Effector memory CD4-positive, alpha-beta T cell (primary cell): ENCODE measurements around the gene INSIG1.

Experiments used
- DNase-seq, 3 donors: peaks; one replicate each; pipeline ENCODE4 v3.0.0-alpha.2; 2020
- H3K27ac ChIP-seq: 2 replicates; pipeline ENCODE4 v1.7.0; 2013; ENCODE audit warnings: mild to moderate bottlenecking, low read length, moderate library complexity; ENCODE audit not compliant: insufficient read depth, poor library complexity, severe bottlenecking
- H3K27me3 ChIP-seq: replicated peaks from 2 replicates; pipeline ENCODE4 v1.7.0; 2013; ENCODE audit warnings: mild to moderate bottlenecking, low read length; ENCODE audit not compliant: insufficient read depth, control insufficient read depth, poor library complexity, severe bottlenecking
- H3K36me3 ChIP-seq: 2 replicates; pipeline ENCODE4 v1.7.0; 2013; ENCODE audit warnings: mild to moderate bottlenecking, low read length, moderate library complexity; ENCODE audit not compliant: control insufficient read depth, insufficient read depth
- H3K4me1 ChIP-seq: 2 replicates; pipeline ENCODE4 v1.7.0; 2013; ENCODE audit warnings: low read length, mild to moderate bottlenecking; ENCODE audit not compliant: control insufficient read depth, insufficient read depth, poor library complexity, severe bottlenecking
- H3K4me3 ChIP-seq: 2 replicates; pipeline ENCODE4 v1.7.0; 2013; ENCODE audit warnings: low read length, low read depth, mild to moderate bottlenecking; ENCODE audit not compliant: insufficient read depth, poor library complexity, severe bottlenecking
- H3K9me3 ChIP-seq: 2 replicates; pipeline ENCODE4 v1.7.0; 2013; ENCODE audit warnings: mild to moderate bottlenecking, low read length, moderate library complexity; ENCODE audit not compliant: control insufficient read depth

Gene INSIG1

DNA sequence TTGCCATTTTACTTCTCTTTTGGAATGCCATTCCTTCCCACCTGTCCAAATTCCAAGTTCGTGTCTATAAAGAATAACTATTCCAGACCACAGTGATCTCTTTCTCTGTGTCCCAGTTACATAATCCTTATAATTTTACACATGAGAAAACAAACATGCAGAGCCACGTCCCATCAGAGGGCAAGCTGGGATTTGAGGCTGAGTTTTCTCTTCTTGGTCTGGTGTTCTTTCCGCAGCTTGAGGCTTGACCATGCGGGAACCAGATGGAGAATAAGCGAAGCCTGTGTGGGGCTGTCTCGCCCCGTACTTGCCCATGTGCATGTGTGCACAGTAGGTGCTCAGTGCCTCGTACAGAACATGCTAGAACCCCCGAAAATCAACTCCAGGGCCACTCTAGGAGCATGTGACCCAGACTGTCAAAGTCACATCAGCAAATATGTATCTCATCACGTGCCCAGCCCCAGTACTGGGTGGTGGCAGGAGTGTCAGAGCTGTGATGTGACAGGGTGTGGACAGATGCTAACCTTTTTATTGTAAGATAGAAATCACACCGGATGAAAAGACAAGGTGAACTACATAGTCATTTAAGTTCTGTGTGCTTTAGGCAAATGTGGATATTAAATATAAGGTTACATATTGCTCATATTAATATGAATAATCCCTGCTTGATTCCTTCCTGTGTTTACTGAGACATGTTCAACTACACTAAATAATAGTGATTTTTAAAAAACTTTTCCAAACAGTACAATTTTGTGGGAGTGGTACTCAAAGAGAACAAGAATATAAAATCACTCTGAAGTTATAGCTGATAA lies 3.2 kb downstream of the INSIG1 start:
- no peaks in the 10 kb centered on the region for H3K27me3 ChIP-seq
- no peaks in the 10 kb centered on the region for H3K9me3 ChIP-seq
- H3K4me1 ChIP-seq = peaks cover 31% of the 10 kb centered on the region
- peaks cover 23% of the 10 kb centered on the region for H3K36me3 ChIP-seq
- peak overlapping the region; percentile 89 for H3K27ac ChIP-seq
- no peak for DNase-seq
- no peak overlapping the region for H3K4me3 ChIP-seq

DNA sequence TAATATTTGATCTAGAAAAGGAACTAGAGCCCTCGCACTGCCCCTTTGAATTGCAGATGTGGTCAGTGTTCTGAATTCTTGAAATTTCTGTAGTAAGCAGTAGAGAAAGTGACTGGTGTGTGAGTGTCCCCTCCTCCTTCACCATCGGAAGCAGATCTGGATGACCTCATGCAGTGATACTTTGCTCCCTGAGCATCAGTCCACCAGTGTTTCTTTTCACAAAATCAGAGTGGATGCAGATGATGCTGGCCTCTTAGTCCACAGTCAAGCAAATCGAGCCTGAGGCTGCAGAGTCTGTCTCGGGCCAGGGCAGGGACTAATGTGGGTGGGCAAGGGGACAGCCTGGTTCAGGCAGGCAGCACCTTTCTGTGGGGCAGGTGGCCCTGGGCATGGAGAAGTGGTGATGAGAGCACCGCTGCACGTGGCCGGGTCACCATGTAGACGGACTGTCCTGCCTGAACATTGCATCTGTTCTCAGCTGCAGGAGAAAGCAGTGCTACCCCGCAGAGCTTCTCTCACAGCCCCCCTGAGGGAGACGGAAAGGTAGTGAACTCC lies 5.4 kb downstream of the INSIG1 start:
- Histone ChIP-seq H3K27me3 (no peaks in the 10 kb centered on the region), H3K9me3 (no peaks in the 10 kb centered on the region), H3K4me1 (peaks cover 18% of the 10 kb centered on the region), H3K4me3 (no peak overlapping the region), H3K27ac (no peak overlapping the region), H3K36me3 (peaks cover 32% of the 10 kb centered on the region)
- DNase-seq = no peak

DNA sequence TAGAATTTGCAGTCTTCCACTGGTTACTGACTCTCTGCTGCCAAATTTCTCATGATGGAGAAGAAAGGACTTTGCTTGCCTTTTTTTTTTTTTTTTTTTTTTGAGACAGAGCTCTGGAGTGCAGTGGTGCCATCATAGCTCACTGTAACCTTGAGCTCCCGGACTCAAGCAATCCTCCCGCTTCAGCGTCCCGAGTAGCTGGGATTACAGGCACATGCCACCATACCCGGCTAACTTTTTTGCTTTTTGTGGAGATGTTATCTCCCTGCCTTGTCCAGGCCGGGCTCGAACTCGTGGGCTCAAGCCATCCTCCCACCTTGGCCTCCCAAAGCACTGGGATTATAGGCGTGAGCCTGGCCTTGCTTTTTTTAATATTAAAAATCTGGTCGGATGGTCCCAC lies 6.2 kb downstream of the INSIG1 start:
- peaks cover 39% of the 10 kb centered on the region for H3K36me3 ChIP-seq
- H3K9me3 ChIP-seq = no peaks in the 10 kb centered on the region
- H3K27ac ChIP-seq = no peak overlapping the region
- peaks cover 13% of the 10 kb centered on the region for H3K4me1 ChIP-seq
- DNase-seq = no peak
- no peaks in the 10 kb centered on the region for H3K27me3 ChIP-seq
- H3K4me3 ChIP-seq = no peak overlapping the region

DNA sequence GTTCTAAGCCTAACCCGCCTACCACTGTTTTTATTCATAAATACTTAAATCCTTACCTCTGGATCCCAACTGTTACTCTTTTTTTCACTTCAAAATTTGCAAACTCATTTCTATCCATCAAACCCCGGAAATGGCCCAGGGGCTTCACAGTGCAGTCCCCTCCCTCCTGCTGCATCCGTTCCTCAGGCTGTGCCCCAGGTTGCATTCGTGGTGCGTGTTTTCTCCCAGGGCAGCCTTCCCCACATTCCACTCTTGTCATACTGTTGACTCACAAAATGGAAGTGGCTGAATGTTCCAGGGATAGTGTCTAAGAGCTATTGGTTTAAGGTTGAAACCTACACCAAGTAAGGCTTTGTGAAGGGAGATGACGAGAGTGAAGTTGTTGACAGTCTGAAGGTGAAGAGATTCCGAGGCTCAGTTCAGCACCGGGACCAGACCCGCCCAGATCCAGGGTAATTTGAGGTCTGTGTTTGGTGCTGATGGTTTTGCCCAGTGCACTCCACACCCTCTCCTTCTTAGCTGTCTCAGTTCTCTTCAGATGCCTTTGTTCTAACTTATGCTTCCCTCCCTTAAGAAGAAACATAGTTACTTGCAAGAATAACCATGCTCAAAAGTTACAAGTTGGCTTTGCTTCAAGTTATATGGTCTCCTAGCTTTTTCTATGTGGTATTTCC lies 7.7 kb downstream of the INSIG1 start:
- no peaks in the 10 kb centered on the region for H3K9me3 ChIP-seq
- no peak overlapping the region for H3K27ac ChIP-seq
- H3K4me1 ChIP-seq = peaks cover 4% of the 10 kb centered on the region
- H3K4me3 ChIP-seq = no peak overlapping the region
- no peaks in the 10 kb centered on the region for H3K27me3 ChIP-seq
- no peak for DNase-seq
- peaks cover 46% of the 10 kb centered on the region for H3K36me3 ChIP-seq

DNA sequence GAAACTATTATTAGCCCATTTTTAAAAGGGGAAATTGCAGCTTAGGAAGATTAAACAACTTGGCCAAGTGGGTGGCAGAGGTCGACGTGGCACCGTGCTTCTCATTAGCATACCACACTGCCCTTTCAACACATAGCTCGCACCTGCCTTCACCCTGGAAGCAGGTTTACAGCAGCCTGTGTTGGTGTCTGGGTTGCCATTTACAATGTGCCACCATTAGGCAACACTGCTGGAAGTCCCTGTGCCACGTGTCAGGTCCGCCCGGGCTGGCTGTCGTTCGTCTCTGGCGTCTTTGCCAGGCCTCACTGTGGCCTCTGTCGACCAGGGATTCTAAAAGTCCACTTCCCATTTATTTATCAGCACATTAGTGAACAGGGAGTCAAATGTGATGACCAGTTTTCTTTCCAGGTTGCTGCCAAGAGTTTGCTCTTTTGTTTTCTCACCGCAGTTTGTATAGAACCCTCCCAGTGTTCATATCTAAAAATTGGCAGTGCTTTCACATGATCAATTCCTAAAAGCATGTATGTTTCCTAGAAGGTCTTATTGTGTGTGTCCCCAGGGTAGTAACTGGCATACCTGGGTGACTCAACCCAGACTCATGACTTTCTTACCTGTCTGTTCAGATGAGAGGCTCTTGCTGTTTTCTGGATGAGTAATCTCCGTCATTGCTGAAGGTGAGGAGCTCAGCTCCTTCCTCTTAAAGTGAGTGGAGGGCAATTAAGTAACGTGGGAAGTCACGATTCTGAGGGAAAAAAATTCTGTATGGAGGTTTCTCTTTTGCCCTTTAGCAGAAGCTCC lies 9.2 kb downstream of the INSIG1 start:
- Histone ChIP-seq H3K4me1 (no peaks in the 10 kb centered on the region), H3K9me3 (no peaks in the 10 kb centered on the region), H3K27me3 (no peaks in the 10 kb centered on the region), H3K4me3 (no peak overlapping the region), H3K27ac (no peak overlapping the region), H3K36me3 (peaks cover 46% of the 10 kb centered on the region)
- DNase-seq = no peak

DNA sequence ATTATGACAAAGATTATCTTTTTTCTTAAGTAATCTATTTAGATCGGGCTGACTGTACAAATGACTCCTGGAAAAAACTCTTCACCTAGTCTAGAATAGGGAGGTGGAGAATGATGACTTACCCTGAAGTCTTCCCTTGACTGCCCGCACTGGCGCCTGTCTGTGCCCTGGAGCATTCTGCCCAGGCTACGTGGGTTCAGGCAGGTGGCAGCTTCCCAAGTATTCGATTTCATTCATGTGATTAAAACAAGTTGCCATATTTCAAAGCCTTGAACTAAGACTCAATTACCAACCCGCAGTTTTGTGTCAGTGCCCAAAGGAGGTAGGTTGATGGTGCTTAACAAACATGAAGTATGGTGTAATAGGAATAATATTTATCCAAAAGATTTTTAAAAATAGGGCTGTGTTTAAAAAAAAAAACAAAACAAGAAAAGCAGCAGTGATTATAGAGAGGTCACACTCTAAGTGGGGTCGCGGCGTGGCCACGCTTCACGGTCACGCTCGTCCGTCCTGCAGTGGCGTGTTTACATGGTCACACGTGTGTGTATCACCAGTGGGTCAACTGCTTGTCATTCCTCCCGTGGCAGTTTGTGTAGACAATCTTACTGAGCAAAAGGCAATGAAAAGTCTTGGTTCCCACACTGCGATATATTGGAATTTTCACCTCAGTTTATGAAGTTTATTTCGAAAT lies 10.8 kb downstream of the INSIG1 start:
- H3K27me3 ChIP-seq = no peaks in the 10 kb centered on the region
- H3K4me3 ChIP-seq = no peak overlapping the region
- H3K27ac ChIP-seq = no peak overlapping the region
- no peak for DNase-seq
- peaks cover 35% of the 10 kb centered on the region for H3K36me3 ChIP-seq
- H3K4me1 ChIP-seq = no peaks in the 10 kb centered on the region
- H3K9me3 ChIP-seq = no peaks in the 10 kb centered on the region

DNA sequence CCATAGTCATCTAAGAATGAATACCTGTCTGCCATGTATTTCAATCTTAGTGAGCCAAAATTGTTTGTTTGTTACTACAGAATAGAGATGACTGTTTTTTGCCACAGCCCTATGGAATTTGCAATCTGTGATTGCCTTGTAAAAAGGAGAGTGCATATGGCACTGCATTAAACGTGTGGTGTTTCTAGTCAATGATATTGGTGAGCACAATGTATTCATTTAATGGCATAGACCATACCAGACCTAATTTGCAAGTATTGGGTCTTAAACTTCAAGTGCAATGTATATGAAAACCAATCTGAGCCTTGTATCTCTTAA lies 11.3 kb downstream of the INSIG1 start:
- no peaks in the 10 kb centered on the region for H3K9me3 ChIP-seq
- no peak overlapping the region for H3K27ac ChIP-seq
- H3K27me3 ChIP-seq = no peaks in the 10 kb centered on the region
- H3K36me3 ChIP-seq = peaks cover 29% of the 10 kb centered on the region
- no peak overlapping the region for H3K4me3 ChIP-seq
- no peak for DNase-seq
- no peaks in the 10 kb centered on the region for H3K4me1 ChIP-seq

DNA sequence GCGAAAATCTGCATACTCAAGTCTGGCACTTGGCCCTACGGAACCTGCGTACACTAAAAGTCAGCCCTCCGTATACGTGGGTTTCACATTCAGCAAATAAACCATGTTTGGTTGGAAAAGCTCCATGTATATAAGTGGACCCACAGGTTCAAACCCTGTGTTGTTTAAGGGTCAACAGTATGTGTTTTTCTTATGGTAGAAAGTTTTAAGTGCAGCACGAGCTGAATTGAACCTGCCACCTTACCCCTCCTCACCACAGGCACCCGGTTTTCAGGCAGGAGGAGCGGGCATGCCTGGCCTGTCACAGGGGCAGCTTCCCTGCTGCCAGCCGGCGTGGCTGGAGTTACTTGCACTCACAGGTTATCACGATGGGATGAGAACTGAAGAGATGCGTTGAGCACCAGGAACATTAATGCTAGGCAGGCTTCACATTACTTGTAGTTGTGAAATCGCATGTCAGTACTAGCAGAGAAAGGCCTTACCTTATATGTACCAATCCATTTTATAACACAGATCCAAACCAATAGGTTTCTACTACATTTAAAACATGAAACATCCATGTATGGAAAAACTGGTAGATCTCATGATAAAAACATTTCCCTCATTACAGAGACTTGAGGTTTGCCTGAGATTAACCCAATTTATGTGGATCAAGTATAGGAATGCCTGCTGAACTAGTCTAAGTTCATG lies 12.9 kb downstream of the INSIG1 start:
- no peak for DNase-seq
- Histone ChIP-seq H3K9me3 (no peaks in the 10 kb centered on the region), H3K36me3 (peaks cover 23% of the 10 kb centered on the region), H3K4me3 (no peak overlapping the region), H3K4me1 (no peaks in the 10 kb centered on the region), H3K27me3 (no peaks in the 10 kb centered on the region), H3K27ac (no peak overlapping the region)

DNA sequence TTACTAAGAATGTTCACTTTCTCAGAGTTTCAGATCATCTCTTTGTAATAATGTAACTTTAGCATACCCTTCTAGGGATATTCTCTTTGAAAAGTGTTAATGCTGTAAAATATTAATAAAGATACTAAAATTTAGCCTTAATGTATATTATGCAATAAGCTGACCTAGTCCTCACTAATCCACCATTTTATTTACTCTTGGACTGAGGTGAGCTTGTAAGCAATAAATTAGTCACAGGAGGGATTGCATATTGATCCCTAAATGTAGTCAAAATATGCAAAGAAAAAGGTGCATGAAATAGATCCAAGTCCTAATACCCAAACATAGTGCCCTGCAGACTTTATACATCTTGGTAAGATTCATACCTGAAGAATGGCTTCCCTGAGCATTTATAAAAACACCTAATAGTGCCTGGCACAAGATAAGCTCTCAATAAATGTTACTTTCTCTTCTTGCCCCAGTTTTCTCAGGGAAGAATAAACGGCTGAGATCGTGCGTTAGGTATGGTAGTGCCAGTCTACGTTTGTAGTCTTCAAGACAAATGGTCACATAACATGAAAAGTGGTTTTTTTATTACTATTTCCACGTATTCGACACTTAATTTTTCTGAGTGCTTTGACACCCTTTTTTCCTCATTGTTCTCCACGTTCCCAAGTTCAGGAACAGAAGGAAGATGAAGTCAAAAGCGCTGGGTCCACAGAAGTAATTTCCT lies 14.3 kb downstream of the INSIG1 start:
- Histone ChIP-seq H3K4me1 (no peaks in the 10 kb centered on the region), H3K27ac (no peak overlapping the region), H3K4me3 (no peak overlapping the region), H3K9me3 (no peaks in the 10 kb centered on the region), H3K27me3 (no peaks in the 10 kb centered on the region), H3K36me3 (peaks cover 23% of the 10 kb centered on the region)
- no peak for DNase-seq
